SK-N-MC (cell line): Measurements from ENCODE around the gene CDC42SE2.

Experiments
- EZH2 ChIP-seq: fragments of 200-600 bp; sonication (generic); IDR thresholded peaks from one replicate; pipeline ENCODE4 v1.6.1; 2017; ENCODE audit warnings: antibody characterized with exemption
- POLR2AphosphoS5 ChIP-seq: IDR thresholded peaks from 2 replicates; pipeline ENCODE4 v1.6.1; 2012; ENCODE audit warnings: mild to moderate bottlenecking, low read depth, low read length, borderline replicate concordance

DNA sequence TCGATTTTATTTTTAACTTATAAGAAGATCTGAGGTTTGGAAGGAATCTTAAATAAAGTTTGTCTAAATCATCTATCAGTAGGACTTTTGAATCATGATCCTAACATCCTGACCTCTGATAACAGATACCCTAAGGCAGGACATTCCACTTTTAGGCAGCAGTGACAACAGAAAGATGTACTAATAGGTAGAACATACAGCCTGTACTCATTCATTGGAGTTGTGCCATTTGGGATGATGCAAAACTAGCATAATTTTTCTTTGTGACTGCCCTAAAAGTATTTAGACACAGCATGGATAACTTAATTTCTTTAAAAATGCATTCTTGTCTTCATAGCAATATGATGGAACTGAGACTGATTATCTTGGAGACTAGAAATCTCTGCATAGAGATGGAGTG is 39.7 kb downstream of the CDC42SE2 start:
- no peak for TF ChIP-seq POLR2AphosphoS5
- no peak for TF ChIP-seq EZH2
